Endothelial cell of umbilical vein (primary cell): ENCODE results near the gene MRPL55. TPM values are rescaled to one million over a fixed set of nuclear protein-coding genes. Genes with fewer than 3 reads are reported as not detected.

Experiments
- BruUV-seq: library from RNA; stranded (reverse); fragments of 400-500 nt; replicated peaks from 2 replicates; lab custom pipeline; 2021; lab: Mats Ljungman, UMichigan
- CTCF ChIA-PET: fragments of 300-600, 350-600 bp; sonication (Branson Sonifier 250); formaldehyde crosslinking; loops from one replicate; lab custom pipeline; 2021; ENCODE audit warnings: antibody characterized with exemption, inconsistent platforms; lab: Charles Lee
- POLR2A ChIA-PET: fragments of 300-600, 350-600 bp; sonication (Branson Sonifier 250); formaldehyde crosslinking; loops from one replicate; lab custom pipeline; 2021; ENCODE audit warnings: antibody characterized with exemption, inconsistent platforms; lab: Charles Lee
- DNase-seq: peaks from one replicate; pipeline ENCODE4 v3.0.0-alpha.2; 2011; ENCODE audit warnings: low read depth, low spot score
- FAIRE-seq: peaks from 2 replicates; lab custom pipeline; 2011; peaks lifted over from hg19 to GRCh38; lab: Jason Lieb, UNC
- H2AFZ ChIP-seq: 2 replicates; pipeline ENCODE4 v1.6.0; 2012; ENCODE audit warnings: low read depth, low read length, control low read depth, inconsistent platforms
- H3K27ac ChIP-seq: 2 replicates; pipeline ENCODE4 v1.5.1; 2011; ENCODE audit warnings: low read depth, mild to moderate bottlenecking, control low read depth, low read length, moderate library complexity; ENCODE audit not compliant: insufficient read depth
- H3K27me3 ChIP-seq, 2 experiments: 2 replicates each; pipeline versions ENCODE4 v1.6.0 to v1.6.1; 2011; ENCODE audit warnings: low read length in 2 of 2, mixed read lengths in 1 of 2; ENCODE audit not compliant: control insufficient read depth in 2 of 2, insufficient read depth in 2 of 2
- H3K36me3 ChIP-seq, 2 experiments: 2 replicates in 1 of 2; 3 replicates in 1 of 2; pipeline ENCODE4 v1.5.1; 2011; ENCODE audit warnings: low read length in 2 of 2, mild to moderate bottlenecking in 1 of 2, moderate library complexity in 1 of 2; ENCODE audit not compliant: control insufficient read depth in 2 of 2, insufficient read depth in 2 of 2; ENCODE audit errors: extremely low read depth in 1 of 2
- H3K4me1 ChIP-seq: 3 replicates; pipeline ENCODE4 v1.5.1; 2011; ENCODE audit warnings: mild to moderate bottlenecking, low read length; ENCODE audit not compliant: control insufficient read depth, insufficient read depth; ENCODE audit errors: extremely low read depth
- H3K4me2 ChIP-seq: 2 replicates; pipeline ENCODE4 v1.6.1; 2011; ENCODE audit warnings: low read length, control low read depth, mixed read lengths; ENCODE audit not compliant: insufficient read depth
- H3K4me3 ChIP-seq, 3 experiments: fragments of 200-600 bp in 1 of 3; sonication (generic), shearing (Covaris generic) in 1 of 3; replicated peaks in 1 of 3; 2 replicates each; pipeline ENCODE4 v1.5.1; 2011 to 2016; ENCODE audit warnings: control low read depth in 3 of 3, low read length in 3 of 3, mild to moderate bottlenecking in 2 of 3, inconsistent platforms in 1 of 3, low read depth in 1 of 3, moderate library complexity in 1 of 3; ENCODE audit not compliant: insufficient read depth in 1 of 3
- H3K79me2 ChIP-seq: 2 replicates; pipeline ENCODE4 v1.6.0; 2012; ENCODE audit warnings: low read length, inconsistent platforms; ENCODE audit not compliant: control insufficient read depth, insufficient read depth
- H3K9ac ChIP-seq: replicated peaks from 2 replicates; pipeline ENCODE3; 2011; ENCODE audit warnings: low read length, control low read depth; ENCODE audit not compliant: insufficient read depth; ENCODE audit errors: extremely low read depth
- H3K9me1 ChIP-seq: replicated peaks from 3 replicates; pipeline ENCODE4 v1.6.0; 2011; ENCODE audit warnings: mild to moderate bottlenecking, low read length; ENCODE audit not compliant: control insufficient read depth, insufficient read depth; ENCODE audit errors: extremely low read depth
- H3K9me3 ChIP-seq: replicated peaks from 2 replicates; pipeline ENCODE4 v1.5.1; 2012; ENCODE audit warnings: low read length, inconsistent platforms; ENCODE audit not compliant: control insufficient read depth, insufficient read depth
- H4K20me1 ChIP-seq: replicated peaks from 2 replicates; pipeline ENCODE3; 2011; ENCODE audit warnings: mild to moderate bottlenecking, low read length; ENCODE audit not compliant: control insufficient read depth, insufficient read depth; ENCODE audit errors: extremely low read depth
- CTCF ChIP-seq, 2 donors: IDR thresholded peaks; 1 replicate in 1 of 2; 2 replicates in 1 of 2; pipeline ENCODE4 v1.5.1; 2011; ENCODE audit warnings: low read length in 2 of 2, mild to moderate bottlenecking in 2 of 2, moderate library complexity in 2 of 2, control low read depth in 1 of 2, inconsistent platforms in 1 of 2, low read depth in 1 of 2; ENCODE audit not compliant: insufficient read depth in 1 of 2; ENCODE audit errors: extremely low read depth in 1 of 2
- EZH2 ChIP-seq: IDR thresholded peaks from 2 replicates; pipeline ENCODE4 v1.6.1; 2012; ENCODE audit warnings: borderline replicate concordance, low read depth, mild to moderate bottlenecking, moderate library complexity, low read length, inconsistent platforms; ENCODE audit not compliant: severe bottlenecking
- FOS ChIP-seq: IDR thresholded peaks from 2 replicates; pipeline ENCODE4 v1.6.1; 2011; ENCODE audit warnings: mild to moderate bottlenecking, low read length, moderate library complexity, borderline replicate concordance; ENCODE audit not compliant: insufficient read depth
- JUN ChIP-seq: IDR thresholded peaks from 2 replicates; pipeline ENCODE4 v1.6.1; 2011; ENCODE audit warnings: borderline replicate concordance, low read depth; ENCODE audit not compliant: insufficient read length, insufficient read depth
- MAX ChIP-seq: IDR thresholded peaks from 2 replicates; pipeline ENCODE4 v1.6.1; 2011; ENCODE audit not compliant: insufficient read depth, insufficient read length
- MYC ChIP-seq: IDR thresholded peaks from one replicate; pipeline ENCODE4 v1.6.1; 2011; ENCODE audit warnings: mild to moderate bottlenecking, low read depth, low read length
- POLR2A ChIP-seq: IDR thresholded peaks from 2 replicates; pipeline ENCODE4 v1.6.1; 2012; ENCODE audit warnings: low read depth, mild to moderate bottlenecking, control low read depth, low read length
- POLR2AphosphoS5 ChIP-seq: IDR thresholded peaks from 2 replicates; pipeline ENCODE4 v1.6.1; 2012; ENCODE audit warnings: low read depth, mild to moderate bottlenecking, control low read depth, low read length, moderate library complexity; ENCODE audit not compliant: insufficient read depth
- dilution Hi-C: fragments of 300-500 bp; cut with MboI; formaldehyde crosslinking; loops from one replicate; pipeline ENCODE4 v1.15.0; 2019; ENCODE audit warnings: low sequenced_read_pairs; ENCODE audit not compliant: extremely low pct_ligation_motif_present
- intact Hi-C: fragments of 100-400 bp; cut with micrococcal nuclease; formaldehyde crosslinking; loops from one replicate; pipeline ENCODE4 v1.10.0; 2022
- polyA plus RNA-seq, 4 experiments: library from polyadenylated mRNA; depleted of rRNA in 3 of 4; stranded (reverse) in 3 of 4; unstranded in 1 of 4; fragments of >200 nt; gene quantifications; 2 replicates each; pipeline versions ENCODE4 v1.2.1 to v1.2.3, GENCODE V29; 2011 to 2012; ENCODE audit warnings: missing spikeins in 1 of 4
- total RNA-seq: library from RNA; stranded (reverse); gene quantifications from 2 replicates; pipeline ENCODE4 v1.2.3, GENCODE V29; 2021

MRPL55 gene
- total and polyA plus RNA-seq, 2 donors (not counting 3 experiments of a cell fraction or from before 2014, with no cell fraction given) = 58.7 to 155 TPM

- intact Hi-C loops = no loop called here
- H3K4me3 ChIP-seq = no peak overlapping the region
- H3K9me3 ChIP-seq = peaks cover 4% of the 10 kb centered on the region
- H3K36me3 ChIP-seq = peaks cover 10 to 39% of the 10 kb centered on the region in 2 experiments
- H2AFZ ChIP-seq = no peak overlapping the region
- dilution Hi-C loops = no loop called here
- no peak overlapping the region for H3K27ac ChIP-seq
- peaks cover 21% of the 10 kb centered on the region for H3K4me1 ChIP-seq
- no peaks in the 10 kb centered on the region for H3K27me3 ChIP-seq
- H3K9me1 ChIP-seq = no peaks in the 10 kb centered on the region
- TF ChIP-seq MAX (no peak), POLR2AphosphoS5 (no peak)
- DNase-seq (no peak), FAIRE-seq (no peak)
- no TSS peak for BruUV-seq
- ChIA-PET POLR2A (no interaction called here), CTCF (interaction anchor here (1.2 kb wide), 1 partner anchor 96 kb away, joined by 3 read pairs; no protein-coding TSS in a partner anchor)
- peaks cover 92% of the 10 kb centered on the region for H3K79me2 ChIP-seq
- peaks cover 18% of the 10 kb centered on the region for H4K20me1 ChIP-seq
- no peak overlapping the region for H3K9ac ChIP-seq
- H3K4me2 ChIP-seq = no peak overlapping the region
Measured at GRCh38 chr1:228095161-228095560, 13.9 kb downstream of the MRPL55 start.

DNA sequence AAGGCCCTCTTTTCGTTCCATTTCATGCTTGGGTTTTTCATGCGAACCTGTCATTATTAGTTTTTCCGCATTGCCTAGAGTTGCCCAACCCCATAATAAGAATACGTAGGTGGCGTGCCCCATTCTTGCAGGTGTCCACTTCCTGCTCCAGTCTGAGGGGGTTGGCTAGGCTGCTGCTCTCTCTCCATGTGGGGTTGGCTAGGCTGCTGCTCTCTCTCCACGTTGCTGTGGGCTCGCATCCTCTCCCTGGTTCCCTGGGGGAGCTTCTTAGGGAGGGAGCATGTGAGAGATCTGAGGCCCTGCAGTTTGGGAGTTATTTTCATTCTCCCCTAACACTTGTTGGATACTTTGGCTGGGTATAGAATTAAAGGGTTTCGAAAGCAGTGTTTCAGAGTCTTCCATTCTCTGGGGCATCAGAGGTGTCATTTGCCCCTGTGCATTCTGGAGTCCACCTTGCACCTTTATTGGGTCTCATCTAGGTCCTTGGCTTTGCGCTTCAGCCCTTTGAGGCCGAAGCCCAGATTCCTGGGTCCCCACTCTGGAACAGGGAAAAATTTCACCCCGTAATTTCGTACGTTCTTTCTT is 14.6 kb downstream of the MRPL55 start:
- Histone ChIP-seq H2AFZ (no peak overlapping the region), H3K9ac (no peak overlapping the region), H3K36me3 (peaks cover 10 to 33% of the 10 kb centered on the region in 2 experiments), H3K79me2 (peaks cover 98% of the 10 kb centered on the region), H3K9me3 (peaks cover 4% of the 10 kb centered on the region), H3K4me1 (peaks cover 27% of the 10 kb centered on the region), H3K4me3 (no peak overlapping the region), H3K27ac (no peak overlapping the region), H3K27me3 (no peaks in the 10 kb centered on the region), H3K4me2 (no peak overlapping the region), H4K20me1 (peaks cover 18% of the 10 kb centered on the region), H3K9me1 (no peaks in the 10 kb centered on the region)
- DNase-seq = no peak
- no peak for FAIRE-seq
- dilution Hi-C loops (no loop called here), intact Hi-C loops (no loop called here)
- CTCF ChIA-PET = interaction anchor here (1.2 kb wide), 1 partner anchor 95 kb away, joined by 3 read pairs; no protein-coding TSS in a partner anchor
- no TSS peak for BruUV-seq
- TF ChIP-seq EZH2 (no peak), JUN (no peak), POLR2A (no peak), FOS (no peak), POLR2AphosphoS5 (no peak), MYC (no peak), CTCF (IDR thresholded peaks at IDR 0.05; ENCODE audit: extremely low read depth in 1 of 2, insufficient read depth in 1 of 2, low read depth in 1 of 2, low read length in 2 of 2) (no peak), MAX (no peak)
- POLR2A ChIA-PET = no interaction called here
